DMS53 (cell line): ENCODE results near the gene CDX2.
A peak's percentile ranks its signal among the peaks of the same experiment; 100 is the strongest.
"Not testable (repeated sequence)": the region's sequence is repeated elsewhere in the genome, so short reads cannot be mapped to it uniquely, and the experiment has no call there.

Experiments used
- DNase-seq: peaks from one replicate; lab custom pipeline; 2025; lab: John Stamatoyannopoulos, UW

The CDX2 gene

DNA sequence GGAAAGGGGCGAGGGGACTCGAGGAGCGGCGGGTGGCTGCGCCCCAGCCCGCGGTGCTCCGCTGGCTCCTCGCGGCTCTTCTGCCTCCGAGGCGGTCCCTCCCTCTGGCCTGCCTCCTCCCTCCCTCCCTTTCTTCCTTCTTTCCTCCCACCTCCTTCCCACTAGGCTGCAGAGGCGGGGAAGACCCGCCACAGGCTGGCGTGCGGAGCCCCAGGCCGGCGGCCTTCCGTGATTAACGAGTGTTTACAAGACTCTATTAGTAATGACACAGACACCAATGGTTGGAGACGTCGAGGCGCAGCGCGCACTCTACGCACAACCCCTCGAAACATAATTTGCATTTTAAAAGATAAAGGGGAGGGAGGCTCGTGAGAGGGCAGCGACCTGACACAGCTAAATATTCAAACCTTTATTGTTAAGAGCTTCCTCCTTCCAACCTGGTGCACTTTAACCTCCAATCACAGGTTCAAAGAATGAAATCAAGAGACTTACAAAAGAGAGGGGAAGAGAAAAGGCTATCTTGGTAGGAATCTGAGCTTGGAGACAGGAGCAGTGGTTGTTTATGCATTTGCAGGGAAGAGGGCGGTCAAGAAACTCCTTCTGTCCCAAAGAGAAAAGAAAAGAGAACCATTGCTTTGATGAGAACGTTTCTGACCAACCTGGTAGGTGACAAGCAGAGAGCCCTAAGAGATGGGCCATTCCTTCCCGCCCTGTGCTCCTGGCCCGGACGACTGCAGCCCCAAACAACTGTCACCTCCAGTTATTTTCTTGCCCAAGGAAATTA is at the start of gene CDX2:
Gene CDX2 (minus strand): TSS at position 234 of the 784 bp plus-strand sequence. CDS start 309 bp downstream, outside the sequence.
- DNase-seq: peak; percentile 82

- DNase-seq: no peak
Measured at GRCh38 chr13:28014301-28014700, 45.2 kb upstream of the CDX2 start.

DNA sequence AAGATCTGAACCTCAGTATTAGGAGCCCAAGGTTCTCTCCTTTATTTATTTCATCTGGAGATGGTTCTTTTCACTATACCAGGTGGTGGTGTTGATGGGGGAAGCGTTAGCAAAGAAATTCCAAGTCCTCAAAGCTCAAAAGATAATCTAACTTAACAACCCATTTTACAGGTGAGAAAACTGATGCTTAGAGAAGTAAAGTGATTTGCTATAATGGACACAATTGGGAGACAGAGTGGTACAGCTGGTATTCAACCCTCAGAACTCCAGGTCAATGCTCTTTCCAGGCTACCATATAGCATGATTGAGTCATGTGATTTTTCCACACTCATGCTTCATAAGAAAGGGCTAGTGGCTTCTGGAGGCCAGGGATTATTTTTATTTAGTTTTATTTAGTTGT is 44.4 kb upstream of the CDX2 start:
- no peak for DNase-seq

GRCh38 chr13:28012896-28013295 is 43.8 kb upstream of the CDX2 start:
- no peak for DNase-seq

DNA sequence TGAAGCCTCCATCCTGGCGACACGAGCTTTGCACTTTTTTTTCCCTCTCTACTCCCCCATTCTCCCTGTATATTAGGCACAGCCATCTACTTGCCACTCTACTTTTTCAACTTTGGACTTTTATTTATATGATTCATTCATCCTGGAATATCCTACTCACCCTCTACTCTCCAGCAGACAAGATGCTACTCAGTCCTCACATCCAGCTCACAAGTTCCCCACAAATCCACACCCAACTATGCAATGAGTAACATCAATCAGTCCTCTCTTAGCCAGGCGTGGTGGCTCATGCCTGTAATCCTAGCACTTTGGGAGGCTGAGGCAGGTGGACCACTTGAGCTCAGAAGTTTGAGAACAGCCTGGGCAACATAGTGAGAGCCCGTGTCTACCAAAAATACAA is 43.3 kb upstream of the CDX2 start:
- DNase-seq: no peak

- DNase-seq: no peak
Measured at GRCh38 chr13:28010046-28010445, 40.9 kb upstream of the CDX2 start.

GRCh38 chr13:28005016-28005415 is 35.9 kb upstream of the CDX2 start:
- not testable (repeated sequence) for DNase-seq

DNA sequence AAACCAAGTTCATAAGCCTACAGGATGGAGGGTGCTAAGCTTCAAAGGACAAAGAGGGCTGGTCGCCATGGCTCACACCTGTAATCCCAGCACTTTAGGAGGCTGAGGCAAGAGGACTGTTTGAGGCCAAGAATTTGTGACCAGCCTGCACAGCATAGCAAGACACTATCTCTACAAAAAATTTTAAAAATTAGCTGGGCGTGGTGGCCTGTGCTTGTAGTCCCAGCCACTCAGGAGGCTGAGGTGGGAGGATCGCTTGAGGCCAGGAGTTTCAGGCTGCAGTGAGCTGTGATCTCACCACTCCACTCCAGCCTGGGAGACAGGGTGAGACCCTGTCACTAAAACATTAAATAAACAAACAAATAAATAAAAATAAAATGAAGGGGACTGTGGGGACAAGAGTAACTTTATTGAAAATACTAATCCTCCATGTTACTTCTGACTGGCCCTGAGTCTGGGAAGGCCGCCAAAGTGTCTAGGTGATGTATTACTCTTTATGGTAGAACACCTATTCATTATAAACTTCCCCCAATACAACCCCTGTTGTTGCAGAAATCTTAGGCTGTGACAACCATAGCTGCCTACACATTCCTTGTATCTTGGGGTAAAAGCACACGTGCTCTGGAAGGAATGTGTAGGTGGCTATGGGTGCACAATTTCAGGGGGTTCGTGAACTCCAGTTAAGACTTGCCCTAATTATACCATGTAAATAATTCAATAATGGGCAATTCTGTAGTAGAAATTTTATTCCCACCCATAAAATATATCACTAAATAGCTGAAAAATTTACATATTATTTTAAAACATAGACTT is 34.0 kb upstream of the CDX2 start:
- no peak for DNase-seq

GRCh38 chr13:28001837-28002473 is 32.8 kb upstream of the CDX2 start:
- DNase-seq: peak; percentile 57

DNA sequence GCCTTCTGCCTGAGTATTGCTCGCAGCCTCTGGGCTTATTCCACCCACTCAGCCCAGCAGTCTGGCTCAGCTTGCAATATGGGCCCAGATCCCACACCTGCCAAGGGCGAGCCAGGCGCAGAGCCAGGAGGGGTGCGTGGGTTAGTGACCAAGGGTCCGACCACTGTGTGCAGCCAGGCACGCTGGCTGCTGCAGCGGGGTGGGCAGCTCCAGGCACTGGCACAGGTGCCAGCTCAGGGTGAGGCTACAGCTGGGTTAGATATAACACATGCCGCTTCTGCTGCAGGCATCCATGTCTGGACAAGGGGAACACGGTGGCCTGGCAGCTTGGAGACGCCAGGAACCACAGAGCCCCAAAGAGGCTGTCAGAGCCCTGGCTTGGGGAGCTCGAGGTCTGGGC is 31.9 kb upstream of the CDX2 start:
- DNase-seq: no peak

GRCh38 chr13:28000567-28000966 is 31.5 kb upstream of the CDX2 start:
- DNase-seq: no peak

GRCh38 chr13:27997904-27998522 is 28.9 kb upstream of the CDX2 start:
- DNase-seq: peak; percentile 81

DNA sequence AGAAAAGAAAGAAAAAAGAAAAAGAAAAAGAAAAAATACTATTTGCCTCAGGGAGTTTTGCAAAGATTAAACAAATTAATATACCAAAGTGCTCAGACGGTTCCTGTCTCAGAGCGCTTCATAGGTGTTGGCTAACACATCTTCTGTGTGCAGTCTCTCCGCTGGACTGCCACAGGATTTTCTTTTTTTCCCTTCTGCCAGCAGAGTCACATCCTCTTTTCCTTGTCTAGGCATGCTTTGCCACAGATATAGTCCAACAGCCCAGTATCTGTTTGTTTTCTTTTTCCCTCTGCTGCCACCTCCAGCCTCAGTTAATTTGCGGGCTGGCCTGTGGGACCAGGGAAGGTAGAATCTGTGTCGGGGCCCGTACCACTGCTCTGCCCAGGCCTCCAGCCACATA is 22.8 kb upstream of the CDX2 start:
- DNase-seq: no peak

- no peak for DNase-seq
Measured at GRCh38 chr13:27988520-27988919, 19.4 kb upstream of the CDX2 start, which contains the start of gene URAD. URAD (minus strand) TSS chr13:27988693; CDS start chr13:27988637, 56 bp downstream.

GRCh38 chr13:27985600-27985999 is 16.5 kb upstream of the CDX2 start:
- DNase-seq: no peak

DNA sequence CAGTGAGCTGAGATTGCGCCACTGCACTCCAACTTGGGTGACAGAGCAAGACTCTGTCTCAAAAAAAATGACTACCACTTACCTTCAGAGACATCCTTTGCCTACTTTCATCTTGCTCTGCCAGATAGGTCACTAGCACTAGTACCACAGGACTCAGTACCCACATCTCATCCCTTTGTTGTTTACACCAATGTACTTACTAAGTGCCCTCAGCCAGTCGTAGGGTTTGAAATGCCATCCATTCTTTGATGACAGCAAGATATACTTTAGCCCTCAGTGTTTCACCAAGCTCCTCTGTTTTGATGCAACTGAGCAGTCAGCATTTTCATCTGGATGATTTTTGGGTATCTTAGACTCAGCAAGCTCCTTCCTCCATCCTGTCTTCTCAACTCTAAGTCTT is 13.2 kb upstream of the CDX2 start:
- DNase-seq: no peak

DNA sequence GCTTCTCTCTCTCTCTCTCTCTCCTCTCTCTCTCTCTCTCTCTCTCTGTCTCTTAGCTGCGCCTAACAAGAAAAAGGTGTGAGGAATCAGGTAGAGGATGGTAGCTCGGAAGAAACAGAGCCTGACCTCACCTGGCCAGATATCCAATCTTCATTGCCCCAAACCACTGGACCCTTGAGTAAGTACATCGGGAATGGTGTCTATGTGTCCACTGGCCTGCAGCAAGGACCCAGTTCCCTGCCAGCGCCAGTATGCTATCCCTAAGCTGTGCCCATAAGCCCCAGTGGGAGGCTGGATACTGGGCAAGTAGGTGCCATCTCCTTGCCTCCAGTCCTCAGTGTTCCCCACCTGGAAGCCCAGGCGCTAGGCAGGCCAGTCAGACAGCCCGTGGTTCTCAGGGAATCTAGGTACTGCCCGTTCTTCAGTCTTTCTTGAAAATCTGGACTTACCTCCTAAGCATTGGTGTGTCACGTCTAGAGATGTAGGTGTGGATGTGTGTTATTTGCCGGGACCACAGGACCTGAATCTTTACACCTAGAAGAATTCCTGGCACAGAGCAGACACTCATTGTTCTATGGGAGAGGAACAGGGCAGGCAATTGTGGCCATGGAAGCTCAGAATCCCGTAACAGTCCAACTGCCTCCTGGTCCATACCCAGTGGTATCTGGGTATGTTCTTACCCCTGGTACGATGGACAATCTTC is 12.0 kb upstream of the CDX2 start:
- DNase-seq: peak; percentile 37

DNA sequence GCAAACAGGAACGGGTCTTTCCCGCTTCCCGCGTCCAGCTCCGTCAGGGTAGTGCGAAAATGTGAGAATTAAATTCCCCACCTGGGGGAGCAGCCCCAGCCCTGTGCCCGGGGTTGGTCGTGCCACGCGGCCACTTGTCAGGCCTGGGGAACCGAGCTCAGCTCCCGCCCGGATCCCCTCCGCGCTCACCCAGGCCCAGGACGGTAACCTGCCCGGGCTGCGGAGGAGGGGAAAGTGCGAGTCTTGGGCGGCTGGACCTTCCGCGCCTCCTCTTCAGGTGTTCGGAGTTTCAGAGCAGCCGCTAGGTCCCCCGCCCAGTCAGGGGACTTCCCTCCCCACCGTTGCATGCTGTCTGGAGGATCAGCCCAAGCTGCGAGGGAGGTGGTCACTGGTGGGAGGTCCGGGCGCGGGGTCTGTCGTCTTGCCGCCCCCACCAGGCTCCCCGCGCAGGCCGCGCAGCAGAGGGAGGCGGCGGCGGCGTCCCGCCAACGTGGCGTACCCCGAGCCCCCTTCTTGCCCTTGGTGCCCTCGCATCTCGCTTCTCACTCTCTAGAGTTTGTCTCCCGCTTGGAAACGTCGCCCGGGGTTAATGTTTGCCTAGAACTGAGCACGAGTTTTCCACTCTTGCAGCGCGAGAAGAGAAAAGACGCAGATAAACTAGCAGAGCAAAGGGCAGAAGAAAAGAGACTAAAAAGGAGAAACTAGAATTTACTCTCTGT is 11.3 kb upstream of the CDX2 start:
- DNase-seq: peak; percentile 57

DNA sequence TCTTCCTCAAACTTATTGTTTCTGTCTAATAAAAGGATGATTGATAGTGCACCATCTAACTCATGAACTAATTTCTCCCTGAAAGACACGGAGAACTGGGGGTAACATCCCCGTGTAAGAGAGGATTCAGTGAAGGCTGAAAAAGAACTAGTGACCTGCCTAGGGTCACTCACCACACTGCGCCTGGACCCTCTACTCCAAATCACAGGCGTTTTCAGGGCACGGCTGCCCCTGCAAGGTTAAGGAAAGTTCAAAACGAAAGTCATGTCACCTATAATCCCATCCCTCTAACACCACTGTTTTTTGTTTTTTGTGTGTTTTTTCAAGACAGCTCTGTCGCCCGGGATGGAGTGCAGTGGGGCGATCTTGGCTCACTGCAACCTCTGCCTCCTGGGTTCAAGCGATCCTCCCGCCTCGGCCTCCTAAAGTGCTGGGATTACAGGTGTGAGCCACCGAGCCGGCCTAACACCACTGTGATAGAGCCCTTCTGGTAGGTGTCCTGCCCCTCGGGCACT is 10.7 kb upstream of the CDX2 start:
- DNase-seq: no peak

- DNase-seq: peak; percentile 51
Measured at GRCh38 chr13:27979001-27979643, 10.0 kb upstream of the CDX2 start.
